Epithelial cell of prostate (primary cell): Measurements from ENCODE around the gene BACH1.

Source experiments
- DNase-seq: peaks from one replicate; pipeline ENCODE4 v3.0.0-alpha.2; 2011; ENCODE audit warnings: low read depth, low spot score
- H3K27ac ChIP-seq: fragments of 450-650 bp; 2 replicates; pipeline ENCODE4 v1.5.1; 2017; ENCODE audit warnings: mild to moderate bottlenecking

Gene BACH1

GRCh38 chr21:29289317-29289716 is 9.4 kb upstream of the BACH1 start:
- no peak for DNase-seq
- H3K27ac ChIP-seq: no peak overlapping the region

GRCh38 chr21:29290240-29290639 is 8.5 kb upstream of the BACH1 start:
- DNase-seq: no peak
- no peak overlapping the region for H3K27ac ChIP-seq

GRCh38 chr21:29293495-29293894 is 5.2 kb upstream of the BACH1 start:
- no peak for DNase-seq
- H3K27ac ChIP-seq: no peak overlapping the region

- DNase-seq: no peak
Measured at GRCh38 chr21:29295066-29295650, 3.6 kb upstream of the BACH1 start.

GRCh38 chr21:29296446-29296845 is 2.3 kb upstream of the BACH1 start:
- H3K27ac ChIP-seq: no peak overlapping the region
- no peak for DNase-seq

More at GRCh38 chr21:29295066-29295650, 3.6 kb upstream of the BACH1 start:
- H3K27ac ChIP-seq: no peak overlapping the region

DNA sequence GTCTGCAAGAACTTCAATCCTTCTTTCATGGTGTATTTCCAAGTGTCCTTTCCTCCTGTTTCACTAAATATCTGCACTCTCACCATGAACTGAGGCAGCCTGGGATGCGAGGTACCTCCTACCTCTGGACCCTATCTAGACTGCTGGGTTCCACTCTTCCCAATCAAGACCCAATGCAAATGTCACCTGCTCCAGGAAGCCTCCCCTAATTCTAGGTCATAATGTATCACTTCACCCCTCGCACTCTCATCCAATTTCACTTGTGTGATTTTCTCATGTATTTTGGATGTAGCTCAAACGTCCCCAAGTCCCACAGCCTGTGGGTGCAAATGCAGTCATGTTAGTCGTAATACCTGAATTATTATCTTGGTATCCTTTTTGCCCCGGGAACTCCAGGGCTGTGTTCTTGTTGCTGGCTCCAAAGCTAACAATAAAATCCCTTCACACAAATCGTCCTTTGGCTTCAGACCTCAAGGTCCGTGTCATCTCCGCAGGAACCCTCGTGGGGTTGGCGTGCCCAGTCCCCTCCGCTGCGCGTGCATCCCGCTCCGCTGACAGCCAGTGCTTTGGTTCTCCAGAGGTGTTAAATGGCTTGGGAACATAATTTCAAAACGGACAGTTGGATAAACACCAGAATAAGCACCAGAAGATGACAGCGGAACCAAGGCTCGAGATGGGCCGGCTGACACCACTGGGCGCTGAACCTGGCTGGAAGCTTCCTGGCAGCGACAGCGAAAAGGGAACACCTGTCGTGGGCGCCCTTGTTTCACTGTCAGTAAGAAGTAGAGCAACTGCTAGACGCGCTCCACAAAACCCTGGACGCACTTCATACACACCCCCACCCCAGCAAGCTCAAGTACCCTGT is 1.0 kb upstream of the BACH1 start:
- DNase-seq: no peak
- H3K27ac ChIP-seq: no peak overlapping the region

GRCh38 chr21:29299046-29299915 is 559 bp downstream of the BACH1 start:
- peak overlapping the region; percentile 92 for H3K27ac ChIP-seq
- no peak for DNase-seq

DNA sequence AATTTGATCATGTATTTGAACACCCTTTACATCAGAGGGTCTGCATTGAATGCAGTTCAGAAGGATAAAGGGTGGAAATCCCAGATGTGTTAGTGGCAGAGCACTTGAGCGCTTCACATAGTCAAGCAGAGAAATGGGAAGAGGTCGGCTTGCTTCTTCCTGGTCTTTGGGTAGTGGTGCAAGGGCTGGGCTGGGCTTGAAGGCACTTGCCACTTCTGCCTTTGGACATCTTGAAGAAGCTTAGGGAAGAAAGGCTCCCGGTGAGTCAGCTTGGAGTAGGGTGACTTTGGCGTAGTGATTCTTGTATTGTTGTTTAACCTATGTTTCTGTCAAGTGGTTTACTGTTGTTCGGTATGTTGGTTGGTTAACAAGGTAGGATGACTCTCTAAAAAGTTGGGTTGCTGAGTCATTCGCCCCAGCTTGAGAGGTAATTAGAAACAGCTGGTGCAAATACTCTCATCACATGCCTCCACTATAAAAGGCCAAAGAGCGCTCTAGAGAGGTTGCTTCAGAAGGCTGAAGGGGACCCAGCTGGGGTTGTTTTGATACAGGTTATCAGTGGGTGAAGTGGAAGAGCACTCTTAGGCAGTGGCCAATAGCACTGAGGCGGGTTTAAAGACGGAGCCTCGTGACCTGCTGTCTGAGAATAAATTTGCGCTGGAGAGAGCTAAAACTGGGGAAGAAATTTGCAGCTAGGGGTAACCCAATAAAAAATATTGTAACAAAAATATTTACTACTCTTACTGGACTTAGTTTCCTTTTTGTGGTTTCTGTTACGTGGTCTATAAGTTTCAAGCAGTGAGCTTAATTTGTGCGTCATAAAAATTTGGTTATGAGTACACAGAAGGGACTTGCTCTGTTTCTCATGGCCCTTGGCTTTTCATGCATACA is 1.4 kb downstream of the BACH1 start:
- peak; percentile 95 for DNase-seq

GRCh38 chr21:29300807-29301138 is 2.1 kb downstream of the BACH1 start:
- no peak for DNase-seq
- H3K27ac ChIP-seq: peak overlapping the region; percentile 92

More for the DNA sequence above, 1.4 kb downstream of the BACH1 start:
- H3K27ac ChIP-seq: peak overlapping the region; percentile 92

DNA sequence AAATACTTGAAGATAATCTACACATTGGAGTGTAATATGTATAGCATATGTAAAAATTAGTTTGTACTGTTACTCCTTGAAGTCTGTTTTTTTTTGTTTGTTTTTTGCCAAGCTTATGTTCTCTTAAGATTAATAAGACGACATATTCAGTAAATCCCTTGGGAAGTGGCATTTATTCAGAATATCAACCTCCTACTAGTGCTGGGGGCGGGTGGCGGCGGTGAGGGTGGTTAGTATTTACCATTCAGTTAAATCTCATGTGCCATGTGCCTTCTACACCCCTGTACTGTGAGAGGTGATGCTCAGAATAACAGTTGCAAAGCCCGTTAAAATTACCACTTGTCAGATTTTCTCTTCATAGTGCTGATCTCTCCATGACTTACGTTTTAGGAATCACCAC is 3.0 kb downstream of the BACH1 start:
- peak overlapping the region; percentile 2 for H3K27ac ChIP-seq
- no peak for DNase-seq

DNA sequence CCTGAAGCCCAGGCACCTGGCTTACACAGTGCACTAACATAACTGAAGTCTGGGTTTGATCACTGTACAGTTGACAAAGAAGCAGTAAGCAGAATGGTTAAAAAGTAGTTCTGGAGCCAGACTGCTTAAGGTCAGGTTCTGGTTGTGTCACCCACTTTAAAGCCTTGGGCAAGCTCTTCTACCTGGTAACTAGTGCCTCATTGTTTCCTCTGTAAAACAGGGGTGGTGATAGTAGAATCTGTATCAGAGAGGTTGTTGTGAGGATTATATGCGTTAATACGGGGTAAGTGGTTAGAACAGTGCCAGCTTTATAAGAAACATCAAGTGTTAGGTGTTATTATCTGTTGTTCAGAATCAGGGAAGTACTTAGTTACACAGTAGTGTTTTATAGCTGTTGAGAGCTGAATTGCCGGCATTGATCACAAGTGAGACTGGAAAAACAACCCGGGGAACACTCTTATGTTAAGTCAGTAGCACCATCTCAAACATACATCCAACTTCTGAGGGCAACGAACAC is 3.7 kb downstream of the BACH1 start:
- H3K27ac ChIP-seq: peak overlapping the region; percentile 2
- DNase-seq: no peak

- no peak for DNase-seq
- peak overlapping the region; percentile 2 for H3K27ac ChIP-seq
Measured at GRCh38 chr21:29303288-29303687, 4.6 kb downstream of the BACH1 start.

DNA sequence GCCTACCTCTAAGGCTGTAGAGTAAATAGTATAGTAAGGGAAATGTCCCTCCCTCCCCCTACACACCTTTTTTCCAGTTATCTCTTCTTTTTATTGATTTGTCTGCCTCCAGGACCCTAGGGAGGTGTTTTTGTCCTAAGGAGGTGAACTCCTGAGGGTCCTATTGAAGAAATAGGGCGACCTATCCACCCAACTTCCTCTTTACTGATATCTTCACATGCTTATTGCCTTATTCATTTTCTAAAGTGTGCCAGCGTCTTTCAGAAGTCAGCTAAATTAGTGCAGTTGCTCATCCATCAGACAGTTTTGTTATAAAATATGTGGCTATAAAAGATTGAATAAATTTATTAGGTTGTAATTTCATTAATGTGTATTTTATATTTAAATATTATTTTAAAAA is 5.9 kb downstream of the BACH1 start:
- H3K27ac ChIP-seq: peak overlapping the region; percentile 9
- no peak for DNase-seq

DNA sequence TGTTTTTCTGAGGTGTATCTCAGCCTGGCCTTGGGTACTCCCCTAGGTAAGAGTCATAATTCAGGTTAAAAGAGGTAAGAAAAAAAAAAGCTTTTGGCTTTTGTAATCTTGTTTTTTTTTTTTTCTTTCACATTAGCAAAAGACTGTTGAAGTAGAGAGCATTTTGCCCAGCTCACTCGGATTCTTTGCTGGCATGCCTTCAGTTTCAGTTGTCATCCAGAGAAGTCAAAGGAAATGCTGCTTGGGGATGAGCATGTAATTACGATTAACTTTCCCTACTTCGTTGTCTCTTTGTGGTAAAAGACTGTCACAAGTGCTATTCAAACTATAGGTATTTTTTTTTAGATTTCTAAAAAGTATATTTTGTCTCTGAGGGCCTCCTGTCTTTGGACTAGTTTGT is 6.3 kb downstream of the BACH1 start:
- DNase-seq: no peak
- H3K27ac ChIP-seq: peak overlapping the region; percentile 9

- DNase-seq: no peak
- no peak overlapping the region for H3K27ac ChIP-seq
Measured at GRCh38 chr21:29305561-29305960, 6.8 kb downstream of the BACH1 start.

GRCh38 chr21:29306920-29307319 is 8.2 kb downstream of the BACH1 start:
- no peak overlapping the region for H3K27ac ChIP-seq
- no peak for DNase-seq

DNA sequence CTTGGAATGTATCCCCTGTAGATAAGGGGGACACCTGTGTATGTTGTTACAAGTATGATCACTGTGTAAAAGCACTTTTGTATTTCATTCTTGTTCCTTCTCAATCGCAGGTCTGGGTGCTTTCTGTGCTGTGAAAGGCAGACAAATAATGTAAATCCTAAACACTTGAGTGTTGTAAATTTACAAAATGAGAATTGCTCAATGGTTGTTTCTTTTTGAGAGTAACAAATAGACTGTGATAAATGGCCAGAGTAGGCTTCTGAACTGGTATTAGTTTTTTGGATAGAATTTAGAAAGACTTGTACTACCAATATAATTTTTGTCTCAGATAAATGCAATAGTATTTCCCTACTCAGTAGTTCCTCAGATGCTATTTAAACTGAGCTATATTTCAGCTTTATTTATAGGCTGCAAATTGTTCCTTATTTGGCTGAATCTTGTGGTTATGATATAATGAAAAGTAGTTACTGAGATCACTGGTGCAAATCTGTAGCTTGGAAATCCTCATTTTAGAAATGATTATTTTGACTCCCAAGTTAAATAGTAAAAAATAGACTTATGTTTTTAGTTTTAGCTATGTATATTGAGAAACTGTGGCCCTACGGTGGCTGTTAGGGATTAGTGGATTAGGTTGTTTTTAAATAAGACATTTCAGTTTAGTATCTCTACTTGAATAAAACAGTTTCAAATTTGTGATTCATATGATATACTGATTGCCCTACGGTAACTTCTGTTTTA is 9.2 kb downstream of the BACH1 start:
- H3K27ac ChIP-seq: no peak overlapping the region
- DNase-seq: no peak

- H3K27ac ChIP-seq: no peak overlapping the region
- no peak for DNase-seq
Measured at GRCh38 chr21:29308456-29308783, 9.7 kb downstream of the BACH1 start.

- H3K27ac ChIP-seq: no peak overlapping the region
- no peak for DNase-seq
Measured at GRCh38 chr21:29309703-29310102, 11.0 kb downstream of the BACH1 start.
